ENCODE measurements around the gene SLC8A2. TPM values are rescaled to one million over a fixed set of nuclear protein-coding genes. Genes with fewer than 3 reads are reported as not detected.

SLC8A2 gene
- total RNA-seq, 2 donors from 2014 or later: 2.5 to 3.6 TPM

GRCh38 chr19:47476438-47476972 lies 4.8 kb upstream of the SLC8A2 start:
- H3K9ac ChIP-seq (ENCODE audit: extremely low read depth, low read length, poor library complexity, severe bottlenecking): no peak overlapping the region
- no peaks in the 10 kb centered on the region for H3K27me3 ChIP-seq (ENCODE audit: control insufficient read depth, insufficient read depth, low read length, poor library complexity, severe bottlenecking)
- no peaks in the 10 kb centered on the region for H3K9me3 ChIP-seq (ENCODE audit: control insufficient read depth, low read length)
- no peak overlapping the region for H3K4me3 ChIP-seq (ENCODE audit: low read length)
- Mint-ChIP-seq H3K4me3 (no peak overlapping the region), H3K9me3 (no peaks in the 10 kb centered on the region), H3K36me3 (ENCODE audit: low read depth) (no peaks in the 10 kb centered on the region), H3K27ac (no peak overlapping the region), H3K4me1 (peaks cover 8% of the 10 kb centered on the region), H3K27me3 (ENCODE audit: insufficient read depth) (peaks cover 15% of the 10 kb centered on the region)
- TF ChIP-seq CTCF (conservative IDR thresholded peaks at IDR 0.05): no peak
- H3K36me3 ChIP-seq (ENCODE audit: control insufficient read depth, insufficient read depth, low read length): no peaks in the 10 kb centered on the region
- WGBS, 2 experiments (ENCODE audit: insufficient coverage in 1 of 2, insufficient read length in 1 of 2): 83 to 87% methylated on average over 9 to 17 of the region's 17 CpGs
- no peak for DNase-seq
- H3K27ac ChIP-seq (ENCODE audit: low read depth, low read length): no peak overlapping the region
- H3K4me1 ChIP-seq (ENCODE audit: control insufficient read depth, insufficient read depth, low read length): no peaks in the 10 kb centered on the region

- Histone ChIP-seq H3K4me1 (ENCODE audit: control insufficient read depth, insufficient read depth, low read length) (no peaks in the 10 kb centered on the region), H3K9me3 (ENCODE audit: control insufficient read depth, low read length) (no peaks in the 10 kb centered on the region), H3K27me3 (ENCODE audit: control insufficient read depth, insufficient read depth, low read length, poor library complexity, severe bottlenecking) (peaks cover 5% of the 10 kb centered on the region), H3K4me3 (ENCODE audit: low read length) (no peak overlapping the region), H3K36me3 (ENCODE audit: control insufficient read depth, insufficient read depth, low read length) (no peaks in the 10 kb centered on the region), H3K27ac (ENCODE audit: low read depth, low read length) (no peak overlapping the region), H3K9ac (ENCODE audit: extremely low read depth, low read length, poor library complexity, severe bottlenecking) (no peak overlapping the region)
- 80 to 91% methylated on average over 7 to 9 of the region's 9 CpGs for WGBS, 2 experiments (ENCODE audit: insufficient coverage in 1 of 2, insufficient read length in 1 of 2)
- Mint-ChIP-seq H3K4me1 (peaks cover 9% of the 10 kb centered on the region), H3K36me3 (ENCODE audit: low read depth) (no peaks in the 10 kb centered on the region), H3K27me3 (ENCODE audit: insufficient read depth) (peaks cover 15% of the 10 kb centered on the region), H3K4me3 (no peak overlapping the region), H3K9me3 (no peaks in the 10 kb centered on the region), H3K27ac (no peak overlapping the region)
- TF ChIP-seq CTCF (conservative IDR thresholded peaks at IDR 0.05): no peak
- DNase-seq: no peak
These were observed 3.8 kb upstream of the SLC8A2 start for GRCh38 chr19:47475465-47475864.

GRCh38 chr19:47473336-47473735 lies 1.6 kb upstream of the SLC8A2 start:
- Histone ChIP-seq H3K4me1 (ENCODE audit: control insufficient read depth, insufficient read depth, low read length) (no peaks in the 10 kb centered on the region), H3K4me3 (ENCODE audit: low read length) (no peak overlapping the region), H3K9ac (ENCODE audit: extremely low read depth, low read length, poor library complexity, severe bottlenecking) (no peak overlapping the region), H3K27ac (ENCODE audit: low read depth, low read length) (no peak overlapping the region), H3K36me3 (ENCODE audit: control insufficient read depth, insufficient read depth, low read length) (no peaks in the 10 kb centered on the region), H3K9me3 (ENCODE audit: control insufficient read depth, low read length) (no peaks in the 10 kb centered on the region), H3K27me3 (ENCODE audit: control insufficient read depth, insufficient read depth, low read length, poor library complexity, severe bottlenecking) (peaks cover 5% of the 10 kb centered on the region)
- Mint-ChIP-seq H3K9me3 (no peaks in the 10 kb centered on the region), H3K4me1 (peaks cover 13% of the 10 kb centered on the region), H3K4me3 (no peak overlapping the region), H3K27ac (no peak overlapping the region), H3K36me3 (ENCODE audit: low read depth) (no peaks in the 10 kb centered on the region), H3K27me3 (ENCODE audit: insufficient read depth) (peaks cover 31% of the 10 kb centered on the region)
- DNase-seq: no peak
- WGBS, 2 experiments (ENCODE audit: insufficient coverage in 1 of 2, insufficient read length in 1 of 2): 85 to 91% methylated on average over 3 to 10 of the region's 10 CpGs
- TF ChIP-seq CTCF (conservative IDR thresholded peaks at IDR 0.05): no peak

Data from endodermal cell (in vitro differentiated cells).